ENCODE data around the gene HES1.
"Not testable (repeated sequence)": the region's sequence is repeated elsewhere in the genome, so short reads cannot be mapped to it uniquely, and the experiment has no call there.

Gene HES1

DNA sequence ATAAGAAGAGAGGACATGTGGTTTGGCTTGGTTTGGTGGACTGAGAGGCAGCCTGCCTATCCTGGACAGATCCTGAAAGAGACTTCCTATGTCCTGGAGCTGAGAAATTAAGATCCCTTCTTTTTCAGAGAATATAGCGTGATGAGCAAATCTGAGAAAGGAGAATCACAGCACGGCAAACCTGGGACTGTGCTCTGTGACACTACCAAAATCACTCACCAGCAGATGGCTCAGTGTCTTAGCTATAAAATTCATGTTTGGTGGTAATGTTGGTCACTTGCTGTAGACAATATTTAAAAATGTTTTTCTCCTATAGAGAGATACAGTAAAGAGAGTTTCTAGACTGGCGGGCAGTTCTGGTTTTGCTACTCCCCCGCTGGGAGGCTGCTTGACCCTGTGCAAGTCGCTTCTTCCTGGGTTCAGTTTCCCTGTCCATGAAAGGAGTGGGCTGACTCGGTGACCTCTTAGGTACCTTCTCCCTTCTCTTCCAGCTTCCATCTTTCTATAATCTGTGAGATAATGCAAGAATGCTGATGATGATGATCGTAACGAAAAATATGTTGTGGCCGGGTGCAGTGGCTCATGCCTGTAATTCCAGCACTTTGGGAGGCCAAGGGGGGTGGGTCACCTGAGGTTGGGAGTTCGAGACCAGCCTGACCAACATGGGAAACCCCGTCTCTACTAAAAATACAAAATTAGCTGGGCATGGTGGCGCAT lies 7.6 kb upstream of the HES1 start:
- Mint-ChIP-seq H3K4me1 (ENCODE audit: low read depth) (peaks cover 29% of the 10 kb centered on the region), H3K4me3 (no peak overlapping the region), H3K36me3 (ENCODE audit: low read depth) (peaks cover 1% of the 10 kb centered on the region), H3K9me3 (no peaks in the 10 kb centered on the region), H3K27me3 (ENCODE audit: low read depth) (peaks cover 68% of the 10 kb centered on the region), H3K27ac (no peak overlapping the region)
- DNase-seq (ENCODE audit: low spot score): no peak

DNA sequence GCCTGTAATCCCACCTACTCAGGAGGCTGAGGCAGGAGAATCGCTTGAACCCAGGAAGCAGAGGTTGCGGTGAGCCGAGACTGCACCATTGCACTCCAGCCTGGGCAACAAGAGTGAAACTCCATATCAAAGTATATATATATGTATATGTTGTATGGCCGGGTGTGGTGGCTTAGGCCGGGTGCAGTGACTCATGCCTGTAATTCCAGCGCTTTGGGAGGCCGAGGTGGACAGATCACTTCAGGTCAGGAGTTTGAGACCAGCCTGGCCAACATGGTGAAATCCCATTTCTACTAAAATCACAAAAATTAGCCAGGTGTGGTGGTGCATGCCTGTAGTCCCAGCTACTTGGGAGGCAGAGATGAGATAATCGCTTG lies 7.0 kb upstream of the HES1 start:
- DNase-seq (ENCODE audit: low spot score); H3K27ac Mint-ChIP-seq; H3K9me3 Mint-ChIP-seq; H3K4me3 Mint-ChIP-seq; H3K36me3 Mint-ChIP-seq (ENCODE audit: low read depth): not testable (repeated sequence)
- Mint-ChIP-seq H3K4me1 (ENCODE audit: low read depth) (peaks cover 33% of the 10 kb centered on the region), H3K27me3 (ENCODE audit: low read depth) (peaks cover 72% of the 10 kb centered on the region)

DNA sequence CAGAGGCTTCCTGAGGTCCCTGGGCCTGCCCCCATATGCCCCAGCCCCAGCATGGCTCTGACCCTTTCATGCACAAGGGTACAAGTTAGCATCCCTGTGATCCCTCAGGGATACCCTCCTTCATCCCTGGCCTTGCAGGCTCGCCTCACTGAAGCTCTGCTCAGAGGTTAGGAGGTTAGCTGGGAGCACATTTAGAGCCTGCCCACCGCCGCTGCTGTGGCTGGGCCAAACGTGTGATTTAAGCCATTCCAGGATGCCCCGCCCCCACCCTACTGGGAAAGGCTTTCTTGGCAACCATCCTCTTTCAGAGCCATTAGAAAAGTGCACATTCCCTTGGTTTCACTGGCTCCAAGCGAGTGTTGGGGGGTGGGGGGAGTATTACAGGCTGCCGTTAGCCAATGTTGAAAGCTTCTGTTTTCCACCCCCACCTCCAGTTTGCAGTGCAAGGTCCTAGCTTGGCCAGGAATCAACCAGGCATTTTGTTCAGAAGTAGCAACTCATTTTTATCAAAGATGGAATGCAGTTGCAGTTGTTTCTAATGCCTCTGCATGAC lies 6.3 kb upstream of the HES1 start:
- Mint-ChIP-seq H3K9me3 (no peaks in the 10 kb centered on the region), H3K36me3 (ENCODE audit: low read depth) (peaks cover 1% of the 10 kb centered on the region), H3K27me3 (ENCODE audit: low read depth) (peaks cover 67% of the 10 kb centered on the region), H3K27ac (no peak overlapping the region), H3K4me1 (ENCODE audit: low read depth) (peaks cover 33% of the 10 kb centered on the region), H3K4me3 (no peak overlapping the region)
- no peak for DNase-seq (ENCODE audit: low spot score)

DNA sequence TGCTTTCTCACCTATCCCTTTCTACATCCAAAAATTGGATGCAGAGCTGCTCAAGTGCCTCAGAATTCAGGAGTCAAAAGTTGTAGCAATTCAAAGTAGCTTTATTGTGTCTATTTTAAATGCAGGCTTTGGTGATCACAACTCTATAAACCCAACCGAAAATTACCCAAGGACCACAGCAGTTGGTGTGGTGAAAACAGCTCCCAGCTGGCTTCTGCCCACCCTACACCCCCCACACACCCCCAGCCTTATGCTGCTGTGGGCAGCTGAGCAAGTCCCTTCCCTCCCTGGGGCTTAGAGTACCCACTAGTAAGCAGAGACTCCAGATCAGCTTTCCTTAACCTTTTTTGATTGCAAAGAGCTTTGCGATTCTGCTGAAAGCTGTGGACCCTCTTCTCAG lies 5.8 kb upstream of the HES1 start:
- Mint-ChIP-seq H3K27ac (no peak overlapping the region), H3K36me3 (ENCODE audit: low read depth) (peaks cover 1% of the 10 kb centered on the region), H3K4me3 (no peak overlapping the region), H3K27me3 (ENCODE audit: low read depth) (peaks cover 65% of the 10 kb centered on the region), H3K9me3 (no peaks in the 10 kb centered on the region), H3K4me1 (ENCODE audit: low read depth) (peaks cover 35% of the 10 kb centered on the region)
- DNase-seq (ENCODE audit: low spot score): no peak

DNA sequence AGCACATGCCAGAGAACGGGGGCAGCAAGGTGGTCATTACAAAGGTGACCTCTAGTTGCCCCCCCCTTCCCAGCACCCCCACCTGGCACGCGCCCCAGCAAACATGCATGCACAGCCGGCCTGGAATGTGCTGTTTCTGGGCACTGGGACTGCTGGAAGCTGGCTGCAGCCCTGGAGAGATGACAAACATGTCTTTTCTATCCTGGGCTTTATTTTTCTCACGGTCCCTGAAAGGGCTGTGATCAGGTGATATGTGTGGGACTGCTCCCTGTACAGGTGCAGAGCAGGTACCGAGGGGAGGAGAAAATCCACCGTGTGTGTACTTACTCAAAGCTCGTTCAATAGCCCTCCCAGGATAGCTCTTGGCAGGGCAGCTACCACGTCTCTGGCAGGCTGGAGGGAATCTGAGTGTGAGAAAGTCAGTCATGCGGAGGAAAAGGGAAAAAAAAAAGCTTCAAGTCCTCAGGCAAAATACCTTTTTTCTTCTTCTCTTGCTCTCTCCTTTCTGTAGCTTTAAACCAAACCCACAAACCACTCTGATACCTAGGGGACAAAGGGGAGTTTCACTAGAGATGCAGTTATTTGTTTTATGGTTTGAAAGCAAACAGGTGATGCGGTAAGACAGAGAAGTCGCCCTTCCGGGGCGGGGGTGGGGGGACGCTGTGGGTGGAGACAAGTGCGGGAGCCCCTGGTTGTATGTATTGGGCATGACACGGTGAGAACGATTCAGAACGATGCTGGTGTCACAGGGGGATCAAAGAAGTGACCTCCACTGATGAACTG lies 5.0 kb upstream of the HES1 start:
- H3K9me3 Mint-ChIP-seq: no peaks in the 10 kb centered on the region
- DNase-seq (ENCODE audit: low spot score): no peak
- peaks cover 64% of the 10 kb centered on the region for H3K27me3 Mint-ChIP-seq (ENCODE audit: low read depth)
- peak overlapping the region; percentile 47 for H3K27ac Mint-ChIP-seq
- H3K4me1 Mint-ChIP-seq (ENCODE audit: low read depth): peaks cover 39% of the 10 kb centered on the region
- peaks cover 1% of the 10 kb centered on the region for H3K36me3 Mint-ChIP-seq (ENCODE audit: low read depth)
- peak overlapping the region; percentile 66 for H3K4me3 Mint-ChIP-seq

DNA sequence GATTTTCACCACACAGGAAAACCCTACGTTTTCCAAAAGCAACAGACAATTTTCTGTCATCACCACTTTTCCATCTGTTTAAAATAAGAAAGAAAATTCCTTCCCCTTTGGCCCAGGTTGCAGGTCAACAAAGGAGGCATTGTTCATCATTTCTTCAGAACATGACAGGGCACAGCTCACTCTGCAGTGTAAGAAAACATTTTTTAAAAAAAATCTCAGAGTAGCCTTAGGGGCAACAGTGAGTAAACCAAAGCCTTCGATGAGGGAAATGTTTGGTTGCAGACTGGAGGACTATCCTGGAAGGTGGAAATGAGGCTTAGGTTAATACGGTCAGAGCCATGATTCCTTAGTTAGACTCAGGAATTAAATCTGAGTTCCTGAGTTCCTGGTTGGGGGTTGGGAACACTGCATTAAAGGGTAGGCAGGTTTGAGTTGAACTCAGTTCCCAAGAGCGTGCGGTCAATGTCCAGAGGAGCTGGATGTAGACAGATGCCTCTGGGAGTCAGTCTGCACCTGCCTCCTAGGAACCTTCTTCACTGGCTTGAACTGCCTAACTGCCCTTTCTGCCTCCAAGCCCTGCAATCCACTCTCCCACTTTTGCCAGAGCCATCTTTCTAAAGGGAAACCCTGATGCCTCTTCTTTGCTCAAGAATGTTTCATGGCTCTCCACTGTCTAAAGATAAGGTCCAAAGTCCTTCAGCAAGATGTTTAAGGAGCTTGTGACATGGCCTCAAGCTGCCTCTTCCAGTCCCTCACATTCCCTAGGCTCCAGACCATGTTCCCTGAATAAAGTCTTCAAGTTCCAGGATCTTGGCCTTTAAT lies 3.3 kb upstream of the HES1 start:
- H3K36me3 Mint-ChIP-seq (ENCODE audit: low read depth): peaks cover 3% of the 10 kb centered on the region
- peaks cover 72% of the 10 kb centered on the region for H3K27me3 Mint-ChIP-seq (ENCODE audit: low read depth)
- H3K4me1 Mint-ChIP-seq (ENCODE audit: low read depth): peaks cover 55% of the 10 kb centered on the region
- H3K4me3 Mint-ChIP-seq: peak overlapping the region; percentile 64
- H3K27ac Mint-ChIP-seq: no peak overlapping the region
- no peaks in the 10 kb centered on the region for H3K9me3 Mint-ChIP-seq
- DNase-seq (ENCODE audit: low spot score): no peak

DNA sequence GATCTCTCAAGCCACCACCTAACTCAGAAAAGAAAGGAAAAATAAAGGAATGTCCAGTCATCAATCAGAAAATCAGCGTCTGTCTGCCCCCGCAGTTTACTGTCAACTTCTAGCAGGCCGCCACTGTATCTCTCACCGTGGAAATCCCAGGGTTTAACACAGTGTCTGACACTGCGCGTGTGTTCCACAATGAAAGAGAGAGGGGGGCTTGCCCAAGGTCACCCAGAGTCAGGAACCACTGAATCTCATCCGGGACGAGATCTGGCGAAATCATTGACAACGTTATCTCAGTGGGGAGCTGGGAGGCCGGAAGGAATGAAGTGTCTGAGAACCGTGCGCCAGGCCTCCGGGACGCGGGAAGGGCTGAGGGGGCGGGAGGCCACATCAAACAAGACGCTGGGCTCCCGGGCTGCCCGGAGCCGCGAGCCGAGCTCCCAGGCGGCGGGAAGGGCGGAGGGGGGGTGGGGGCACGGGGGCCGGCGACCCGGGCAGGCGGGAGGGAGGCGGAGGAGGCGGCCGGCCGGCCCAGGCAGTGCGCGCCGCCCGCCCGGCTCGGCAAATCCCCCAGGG lies 2.2 kb upstream of the HES1 start:
- Mint-ChIP-seq H3K9me3 (no peaks in the 10 kb centered on the region), H3K36me3 (ENCODE audit: low read depth) (peaks cover 6% of the 10 kb centered on the region), H3K4me1 (ENCODE audit: low read depth) (peaks cover 48% of the 10 kb centered on the region), H3K27ac (peak overlapping the region; percentile 38), H3K4me3 (peak overlapping the region; percentile 64), H3K27me3 (ENCODE audit: low read depth) (peaks cover 71% of the 10 kb centered on the region)
- peak; percentile 24 for DNase-seq (ENCODE audit: low spot score)

DNA sequence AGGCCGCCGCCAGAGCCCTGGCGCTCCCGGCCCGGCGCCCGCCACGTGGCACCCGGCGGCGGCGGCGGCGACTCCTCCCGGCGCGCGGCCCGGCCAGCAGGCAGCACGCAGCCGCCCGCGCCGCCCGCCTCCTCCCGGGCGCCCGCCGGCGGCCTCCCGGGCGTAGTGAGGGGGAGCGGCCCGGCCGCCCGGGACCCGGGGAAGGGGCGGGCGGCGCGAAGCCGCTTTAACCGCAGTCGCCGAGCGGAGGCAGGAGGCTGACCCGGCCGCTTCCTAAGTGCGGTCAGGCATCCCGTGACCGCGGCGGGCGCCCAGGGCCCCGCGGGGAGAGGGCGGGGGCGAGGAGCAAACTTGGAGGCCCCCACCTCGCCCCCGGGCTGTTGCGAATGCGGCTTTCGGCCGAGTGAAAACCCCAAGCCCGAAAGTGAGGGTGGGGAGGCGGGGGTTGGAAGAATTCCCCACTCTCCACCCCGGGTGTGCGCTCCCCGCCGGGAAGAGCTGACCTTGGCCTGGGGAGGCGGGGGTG lies 1.7 kb upstream of the HES1 start:
- Mint-ChIP-seq H3K4me3 (no peak overlapping the region), H3K27me3 (ENCODE audit: low read depth) (peaks cover 77% of the 10 kb centered on the region), H3K4me1 (ENCODE audit: low read depth) (peaks cover 48% of the 10 kb centered on the region), H3K27ac (no peak overlapping the region), H3K36me3 (ENCODE audit: low read depth) (peaks cover 6% of the 10 kb centered on the region), H3K9me3 (no peaks in the 10 kb centered on the region)
- DNase-seq (ENCODE audit: low spot score): peak; percentile 69

DNA sequence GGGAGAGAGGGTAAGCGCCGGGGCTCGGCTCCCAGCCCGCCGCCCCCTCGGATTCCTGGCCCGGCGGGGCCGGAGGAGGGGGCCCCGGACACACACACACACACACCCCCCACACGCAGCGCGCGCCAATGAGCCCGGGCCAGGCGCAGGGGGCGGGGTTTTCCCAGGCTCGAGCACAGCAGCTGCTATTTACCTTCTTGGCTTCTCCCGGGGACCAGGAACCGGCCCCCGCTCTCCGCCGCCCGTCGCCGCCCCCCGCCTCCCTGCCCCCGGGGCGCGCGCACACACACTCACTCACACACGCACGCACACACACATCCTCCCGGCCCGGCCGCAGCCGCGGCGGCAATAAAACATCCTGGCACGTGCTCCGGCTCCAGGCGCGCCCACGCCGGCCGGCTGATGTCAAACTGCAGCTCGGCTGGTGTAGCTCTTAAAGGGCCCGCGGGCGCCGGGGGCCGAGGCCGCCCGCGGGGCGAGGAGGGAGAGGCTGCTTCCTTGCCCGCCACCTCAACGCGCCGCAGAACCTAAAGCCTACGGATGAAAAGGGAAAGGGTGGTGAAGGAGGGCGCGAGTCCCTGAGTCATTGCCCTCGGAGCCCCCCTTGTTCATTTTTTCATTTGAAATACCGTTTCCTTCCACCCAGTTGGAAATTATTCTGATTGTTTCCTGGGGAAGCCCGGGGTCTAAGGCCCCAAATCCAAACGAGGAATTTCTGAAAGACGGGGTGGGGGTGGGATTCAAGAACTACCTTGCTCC lies 1.0 kb upstream of the HES1 start:
- peak overlapping the region; percentile 85 for H3K4me3 Mint-ChIP-seq
- peak overlapping the region; percentile 84 for H3K27ac Mint-ChIP-seq
- peaks cover 6% of the 10 kb centered on the region for H3K36me3 Mint-ChIP-seq (ENCODE audit: low read depth)
- DNase-seq (ENCODE audit: low spot score): peak; percentile 86
- no peaks in the 10 kb centered on the region for H3K9me3 Mint-ChIP-seq
- peaks cover 49% of the 10 kb centered on the region for H3K4me1 Mint-ChIP-seq (ENCODE audit: low read depth)
- peaks cover 81% of the 10 kb centered on the region for H3K27me3 Mint-ChIP-seq (ENCODE audit: low read depth)

DNA sequence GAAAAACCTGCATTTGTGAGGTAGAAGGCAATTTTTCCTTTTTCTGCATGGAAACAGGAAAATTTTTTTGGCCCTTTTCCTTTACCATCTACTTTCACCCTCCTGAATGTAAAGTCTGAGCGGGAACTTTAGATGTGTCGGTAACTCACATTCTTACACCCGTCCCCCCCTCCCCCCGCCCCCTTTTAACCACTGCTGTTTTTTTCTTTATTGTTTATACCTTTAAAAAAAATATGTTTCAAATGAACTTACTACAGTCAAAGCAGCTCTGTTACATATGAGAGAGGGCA lies 487 bp upstream of the HES1 start:
- H3K36me3 Mint-ChIP-seq (ENCODE audit: low read depth): peaks cover 6% of the 10 kb centered on the region
- H3K4me1 Mint-ChIP-seq (ENCODE audit: low read depth): peaks cover 50% of the 10 kb centered on the region
- H3K4me3 Mint-ChIP-seq: peak overlapping the region; percentile 88
- no peak for DNase-seq (ENCODE audit: low spot score)
- H3K27me3 Mint-ChIP-seq (ENCODE audit: low read depth): peaks cover 80% of the 10 kb centered on the region
- no peak overlapping the region for H3K27ac Mint-ChIP-seq
- no peaks in the 10 kb centered on the region for H3K9me3 Mint-ChIP-seq

DNA sequence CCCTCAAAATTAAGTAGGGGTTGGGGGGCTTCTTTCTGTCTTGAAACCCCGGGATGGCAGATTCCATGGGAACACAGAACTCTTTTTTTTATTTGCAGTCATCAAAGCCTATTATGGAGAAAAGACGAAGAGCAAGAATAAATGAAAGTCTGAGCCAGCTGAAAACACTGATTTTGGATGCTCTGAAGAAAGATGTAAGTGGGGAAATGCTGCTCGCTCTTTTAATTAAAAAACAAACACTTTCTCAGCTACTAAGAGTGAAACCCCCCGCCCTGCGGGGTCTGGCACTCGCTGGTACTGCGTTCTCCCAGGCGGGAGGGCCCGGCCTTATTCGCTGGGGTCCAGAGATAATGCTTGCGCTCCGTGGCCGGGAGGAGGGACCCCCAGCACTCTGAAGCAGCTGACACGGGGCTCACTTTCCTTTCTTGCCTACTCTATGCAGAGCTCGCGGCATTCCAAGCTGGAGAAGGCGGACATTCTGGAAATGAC lies 615 bp downstream of the HES1 start:
- H3K36me3 Mint-ChIP-seq (ENCODE audit: low read depth): peaks cover 5% of the 10 kb centered on the region
- H3K4me3 Mint-ChIP-seq: peak overlapping the region; percentile 88
- H3K9me3 Mint-ChIP-seq: no peaks in the 10 kb centered on the region
- peak overlapping the region; percentile 26 for H3K27ac Mint-ChIP-seq
- peaks cover 42% of the 10 kb centered on the region for H3K4me1 Mint-ChIP-seq (ENCODE audit: low read depth)
- DNase-seq (ENCODE audit: low spot score): no peak
- peaks cover 71% of the 10 kb centered on the region for H3K27me3 Mint-ChIP-seq (ENCODE audit: low read depth)

DNA sequence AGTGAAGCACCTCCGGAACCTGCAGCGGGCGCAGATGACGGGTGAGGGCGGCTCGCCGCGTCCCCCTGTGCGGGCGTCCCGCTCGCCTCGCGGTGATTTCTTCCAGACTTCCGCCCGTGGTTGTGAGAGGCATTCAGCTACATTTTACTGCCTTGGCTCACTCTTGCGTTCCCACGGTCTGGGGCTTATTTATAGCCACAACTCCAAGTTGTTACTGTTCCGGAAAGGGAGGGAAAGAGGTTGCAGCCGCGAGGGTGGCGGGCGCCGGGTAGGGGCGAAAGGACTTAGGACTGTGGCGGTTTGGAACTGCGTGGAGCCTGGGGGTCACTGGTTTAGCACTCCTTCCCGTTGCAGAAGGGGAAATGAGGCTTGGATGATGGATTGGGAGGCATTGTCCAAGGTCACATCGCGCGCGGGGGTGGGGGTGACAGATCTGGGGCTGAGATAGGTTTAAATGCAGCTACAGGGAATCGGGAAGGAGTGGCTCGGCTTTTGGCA lies 1.1 kb downstream of the HES1 start:
- H3K27me3 Mint-ChIP-seq (ENCODE audit: low read depth): peaks cover 70% of the 10 kb centered on the region

More for the DNA sequence above, 1.1 kb downstream of the HES1 start:
- peak overlapping the region; percentile 32 for H3K27ac Mint-ChIP-seq
- H3K4me3 Mint-ChIP-seq: peak overlapping the region; percentile 88
- H3K36me3 Mint-ChIP-seq (ENCODE audit: low read depth): peaks cover 5% of the 10 kb centered on the region
- DNase-seq (ENCODE audit: low spot score): peak; percentile 22
- H3K4me1 Mint-ChIP-seq (ENCODE audit: low read depth): peaks cover 41% of the 10 kb centered on the region
- no peaks in the 10 kb centered on the region for H3K9me3 Mint-ChIP-seq
